ENCODE data around the gene SNX30.

- TF ChIP-seq CTCF (IDR thresholded peaks at IDR 0.05) = no peak
- TF ChIP-seq ZFX (IDR thresholded peaks at IDR 0.05; ENCODE audit: borderline replicate concordance) = no peak
Observed at GRCh38 chr9:112734892-112735291, 15.7 kb upstream of the SNX30 start.
